K562 (cell line): ENCODE results near the gene FAM50A. TPM values are rescaled to one million over a fixed set of nuclear protein-coding genes. Genes with fewer than 3 reads are reported as not detected.

Experiments used
- BRD4 ChIP-seq: fragments of 200-600 bp; sonication (generic); IDR thresholded peaks from 2 replicates; pipeline ENCODE4 v1.6.1; 2017; ENCODE audit warnings: inconsistent platforms
- DACH1 ChIP-seq: fragments of 450-650 bp; IDR thresholded peaks from 2 replicates; pipeline ENCODE4 v1.6.1; 2018; ENCODE audit not compliant: partially characterized antibody
- E2F3 ChIP-seq: fragments of 250-450 bp; sonication (Bioruptor Pico); IDR thresholded peaks from 2 replicates; pipeline ENCODE4 v1.4.0; 2020; ENCODE audit warnings: mild to moderate bottlenecking
- EZH2 ChIP-seq: IDR thresholded peaks from 2 replicates; pipeline ENCODE4 v1.6.1; 2012; ENCODE audit warnings: low read depth, mild to moderate bottlenecking, inconsistent platforms, low read length, borderline replicate concordance
- HCFC1 ChIP-seq: IDR thresholded peaks from 2 replicates; pipeline ENCODE4 v1.6.1; 2012; ENCODE audit warnings: low read depth, low read length, improper control_type of control experiment
- KAT8 ChIP-seq: fragments of 450-650 bp; IDR thresholded peaks from 2 replicates; pipeline ENCODE4 v1.6.1; 2016; ENCODE audit warnings: low read depth, mild to moderate bottlenecking
- MAZ ChIP-seq, 2 experiments: fragments of 450-650 bp in 1 of 2; sonication (generic) in 1 of 2; formaldehyde crosslinking; IDR thresholded peaks in 1 of 2; conservative IDR thresholded peaks in 1 of 2; 2 replicates each; pipeline versions ENCODE4 v1.4.0 to v1.5.0; 2020; ENCODE audit warnings: mild to moderate bottlenecking in 1 of 2, missing genetic modification reagents in 1 of 2
- MBD2 ChIP-seq: sonication (generic); IDR thresholded peaks from 2 replicates; pipeline ENCODE4 v1.6.1; 2016; ENCODE audit warnings: low read depth, borderline replicate concordance
- MIER1 ChIP-seq: fragments of 450-650 bp; IDR thresholded peaks from 2 replicates; pipeline ENCODE4 v1.6.1; 2016; ENCODE audit warnings: antibody characterized with exemption, mild to moderate bottlenecking, low read depth
- NFIC ChIP-seq: fragments of 450-650 bp; IDR thresholded peaks from 2 replicates; pipeline ENCODE4 v1.6.1; 2017; ENCODE audit warnings: mild to moderate bottlenecking, inconsistent platforms
- PHTF2 ChIP-seq: fragments of 250-450 bp; sonication (Bioruptor Pico); IDR thresholded peaks from 2 replicates; pipeline ENCODE4 v1.5.0; 2021; ENCODE audit warnings: mild to moderate bottlenecking
- PTRF ChIP-seq: fragments of 450-650 bp; IDR thresholded peaks from 2 replicates; pipeline ENCODE4 v1.6.1; 2016; ENCODE audit warnings: mild to moderate bottlenecking, missing genetic modification characterization, missing compliant biosample characterization
- U2AF2 ChIP-seq: fragments of 200-400 bp; formaldehyde crosslinking; optimal IDR thresholded peaks from 2 replicates; pipeline ENCODE3; 2017; ENCODE audit warnings: low read depth, mild to moderate bottlenecking, low read length
- ZNF644 ChIP-seq: fragments of 200-800 bp; sonication (Bioruptor generic); IDR thresholded peaks from 2 replicates; pipeline ENCODE4 v1.6.1; 2016; ENCODE audit warnings: low read depth, missing genetic modification characterization, missing compliant biosample characterization
- ZNF695 ChIP-seq: fragments of 450-650 bp; formaldehyde crosslinking; IDR thresholded peaks from 2 replicates; pipeline ENCODE4 v1.4.0; 2020; ENCODE audit warnings: mild to moderate bottlenecking, moderate library complexity
- ZZZ3 ChIP-seq: fragments of 450-650 bp; IDR thresholded peaks from 2 replicates; pipeline ENCODE4 v1.6.1; 2016; ENCODE audit warnings: antibody characterized with exemption, mild to moderate bottlenecking, moderate library complexity
- polyA plus RNA-seq, 8 experiments: library from polyadenylated mRNA; depleted of rRNA in 4 of 8; stranded (reverse) in 5 of 8; unstranded in 3 of 8; fragments of >200 nt; fragmentation: Nextera tagmentation in 2 of 8; fragmentation: Illumina TruSeq in 1 of 8; extraction: Ambion mirVana in 2 of 8; extraction: Trizol in 1 of 8; gene quantifications; 2 replicates each; pipeline versions ENCODE4 v1.2.1 to v1.2.3, GENCODE V29; 2011 to 2014; ENCODE audit warnings: inconsistent platforms in 1 of 8, missing spikeins in 1 of 8
- total RNA-seq, 7 experiments: library from RNA; depleted of rRNA in 6 of 7; stranded (reverse); fragments of >200 nt in 6 of 7; fragmentation: Illumina TruSeq in 2 of 7; extraction: Trizol in 2 of 7; gene quantifications; 2 replicates each; pipeline versions ENCODE4 v1.2.1 to v1.2.3, GENCODE V29; 2011 to 2021; ENCODE audit warnings: low replicate concordance in 1 of 7
- TF ChIP-seq, protein P1 (sequence below): fragments of 450-650 bp; IDR thresholded peaks from 2 replicates; pipeline ENCODE4 v1.6.1; 2017; ENCODE audit warnings: antibody characterized with exemption, mild to moderate bottlenecking

Gene FAM50A
- total and polyA plus RNA-seq, 9 of the 15 experiments (the other 6 are each of a cell fraction or from before 2014, with no cell fraction given) = 4.4 to 114 (median 67.3) TPM

- TF ChIP-seq MIER1 (no peak), U2AF2 (no peak), E2F3 (CRISPR knock-in tag) (no peak), MBD2 (0 out of 2 replicates have a peak, but pooled peaks have one; percentile 31), NFIC (no peak), HCFC1 (no peak), PHTF2 (CRISPR knock-in tag) (no peak), EZH2 (no peak), PTRF (tag) (no peak), BRD4 (no peak), ZNF695 (no peak), MAZ (CRISPR knock-in tag; conservative IDR thresholded peaks at IDR 0.05 in 1 of 2, IDR thresholded peaks at IDR 0.05 in 1 of 2) (0 out of 4 replicates have a peak, but pooled peaks of 1 of the 2 experiments have one; percentile 17), ZZZ3 (no peak), ZNF644 (tag) (no peak), KAT8 (no peak), DACH1 (no peak)
- TF ChIP-seq, protein P1, sequence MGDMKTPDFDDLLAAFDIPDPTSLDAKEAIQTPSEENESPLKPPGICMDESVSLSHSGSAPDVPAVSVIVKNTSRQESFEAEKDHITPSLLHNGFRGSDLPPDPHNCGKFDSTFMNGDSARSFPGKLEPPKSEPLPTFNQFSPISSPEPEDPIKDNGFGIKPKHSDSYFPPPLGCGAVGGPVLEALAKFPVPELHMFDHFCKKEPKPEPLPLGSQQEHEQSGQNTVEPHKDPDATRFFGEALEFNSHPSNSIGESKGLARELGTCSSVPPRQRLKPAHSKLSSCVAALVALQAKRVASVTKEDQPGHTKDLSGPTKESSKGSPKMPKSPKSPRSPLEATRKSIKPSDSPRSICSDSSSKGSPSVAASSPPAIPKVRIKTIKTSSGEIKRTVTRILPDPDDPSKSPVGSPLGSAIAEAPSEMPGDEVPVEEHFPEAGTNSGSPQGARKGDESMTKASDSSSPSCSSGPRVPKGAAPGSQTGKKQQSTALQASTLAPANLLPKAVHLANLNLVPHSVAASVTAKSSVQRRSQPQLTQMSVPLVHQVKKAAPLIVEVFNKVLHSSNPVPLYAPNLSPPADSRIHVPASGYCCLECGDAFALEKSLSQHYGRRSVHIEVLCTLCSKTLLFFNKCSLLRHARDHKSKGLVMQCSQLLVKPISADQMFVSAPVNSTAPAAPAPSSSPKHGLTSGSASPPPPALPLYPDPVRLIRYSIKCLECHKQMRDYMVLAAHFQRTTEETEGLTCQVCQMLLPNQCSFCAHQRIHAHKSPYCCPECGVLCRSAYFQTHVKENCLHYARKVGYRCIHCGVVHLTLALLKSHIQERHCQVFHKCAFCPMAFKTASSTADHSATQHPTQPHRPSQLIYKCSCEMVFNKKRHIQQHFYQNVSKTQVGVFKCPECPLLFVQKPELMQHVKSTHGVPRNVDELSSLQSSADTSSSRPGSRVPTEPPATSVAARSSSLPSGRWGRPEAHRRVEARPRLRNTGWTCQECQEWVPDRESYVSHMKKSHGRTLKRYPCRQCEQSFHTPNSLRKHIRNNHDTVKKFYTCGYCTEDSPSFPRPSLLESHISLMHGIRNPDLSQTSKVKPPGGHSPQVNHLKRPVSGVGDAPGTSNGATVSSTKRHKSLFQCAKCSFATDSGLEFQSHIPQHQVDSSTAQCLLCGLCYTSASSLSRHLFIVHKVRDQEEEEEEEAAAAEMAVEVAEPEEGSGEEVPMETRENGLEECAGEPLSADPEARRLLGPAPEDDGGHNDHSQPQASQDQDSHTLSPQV = no peak; the same call in 1 of the 2 replicates
Observed at GRCh38 chrX:154409222-154409871, 34.6 kb upstream of the FAM50A start, which contains the start of gene DNASE1L1 (continued).
